HEK293 (cell line): ENCODE data around the gene NOS2.

ENCODE experiments used
- TCF7L2 ChIP-seq: IDR thresholded peaks from 2 replicates; pipeline ENCODE4 v1.6.1; 2011; ENCODE audit warnings: low read depth, mild to moderate bottlenecking, inconsistent platforms, low read length, moderate library complexity, borderline replicate concordance
- ZNF670 ChIP-seq: fragments of 450-650 bp; formaldehyde crosslinking; IDR thresholded peaks from 2 replicates; pipeline ENCODE4 v1.5.1; 2016; ENCODE audit warnings: missing biosample characterization, missing genetic modification characterization, low read depth
- ZNF791 ChIP-seq: fragments of 450-650 bp; formaldehyde crosslinking; IDR thresholded peaks from 2 replicates; pipeline ENCODE4 v1.5.1; 2016; ENCODE audit warnings: missing biosample characterization, missing genetic modification characterization
- TF ChIP-seq, protein P1 (sequence below): fragments of 450-650 bp; formaldehyde crosslinking; IDR thresholded peaks from 2 replicates; pipeline ENCODE4 v1.5.1; 2016; ENCODE audit warnings: missing biosample characterization, missing genetic modification characterization
- TF ChIP-seq, protein P2 (sequence below): fragments of 450-650 bp; formaldehyde crosslinking; IDR thresholded peaks from 2 replicates; pipeline ENCODE4 v1.5.1; 2016; ENCODE audit warnings: missing biosample characterization, missing genetic modification characterization, low read depth
- TF ChIP-seq, protein P3 (sequence below): fragments of 450-650 bp; formaldehyde crosslinking; IDR thresholded peaks from 2 replicates; pipeline ENCODE4 v1.5.1; 2017; ENCODE audit warnings: missing biosample characterization, missing genetic modification characterization

GRCh38 chr17:27743281-27743885 is 56.9 kb downstream of the NOS2 start:
- TF ChIP-seq ZNF791 (tag by site-specific recombination) (no peak), TCF7L2 (no peak), ZNF670 (tag by site-specific recombination) (no peak)
- TF ChIP-seq, protein P1, sequence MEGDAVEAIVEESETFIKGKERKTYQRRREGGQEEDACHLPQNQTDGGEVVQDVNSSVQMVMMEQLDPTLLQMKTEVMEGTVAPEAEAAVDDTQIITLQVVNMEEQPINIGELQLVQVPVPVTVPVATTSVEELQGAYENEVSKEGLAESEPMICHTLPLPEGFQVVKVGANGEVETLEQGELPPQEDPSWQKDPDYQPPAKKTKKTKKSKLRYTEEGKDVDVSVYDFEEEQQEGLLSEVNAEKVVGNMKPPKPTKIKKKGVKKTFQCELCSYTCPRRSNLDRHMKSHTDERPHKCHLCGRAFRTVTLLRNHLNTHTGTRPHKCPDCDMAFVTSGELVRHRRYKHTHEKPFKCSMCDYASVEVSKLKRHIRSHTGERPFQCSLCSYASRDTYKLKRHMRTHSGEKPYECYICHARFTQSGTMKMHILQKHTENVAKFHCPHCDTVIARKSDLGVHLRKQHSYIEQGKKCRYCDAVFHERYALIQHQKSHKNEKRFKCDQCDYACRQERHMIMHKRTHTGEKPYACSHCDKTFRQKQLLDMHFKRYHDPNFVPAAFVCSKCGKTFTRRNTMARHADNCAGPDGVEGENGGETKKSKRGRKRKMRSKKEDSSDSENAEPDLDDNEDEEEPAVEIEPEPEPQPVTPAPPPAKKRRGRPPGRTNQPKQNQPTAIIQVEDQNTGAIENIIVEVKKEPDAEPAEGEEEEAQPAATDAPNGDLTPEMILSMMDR (tag by site-specific recombination), result no peak
- TF ChIP-seq, protein P2, sequence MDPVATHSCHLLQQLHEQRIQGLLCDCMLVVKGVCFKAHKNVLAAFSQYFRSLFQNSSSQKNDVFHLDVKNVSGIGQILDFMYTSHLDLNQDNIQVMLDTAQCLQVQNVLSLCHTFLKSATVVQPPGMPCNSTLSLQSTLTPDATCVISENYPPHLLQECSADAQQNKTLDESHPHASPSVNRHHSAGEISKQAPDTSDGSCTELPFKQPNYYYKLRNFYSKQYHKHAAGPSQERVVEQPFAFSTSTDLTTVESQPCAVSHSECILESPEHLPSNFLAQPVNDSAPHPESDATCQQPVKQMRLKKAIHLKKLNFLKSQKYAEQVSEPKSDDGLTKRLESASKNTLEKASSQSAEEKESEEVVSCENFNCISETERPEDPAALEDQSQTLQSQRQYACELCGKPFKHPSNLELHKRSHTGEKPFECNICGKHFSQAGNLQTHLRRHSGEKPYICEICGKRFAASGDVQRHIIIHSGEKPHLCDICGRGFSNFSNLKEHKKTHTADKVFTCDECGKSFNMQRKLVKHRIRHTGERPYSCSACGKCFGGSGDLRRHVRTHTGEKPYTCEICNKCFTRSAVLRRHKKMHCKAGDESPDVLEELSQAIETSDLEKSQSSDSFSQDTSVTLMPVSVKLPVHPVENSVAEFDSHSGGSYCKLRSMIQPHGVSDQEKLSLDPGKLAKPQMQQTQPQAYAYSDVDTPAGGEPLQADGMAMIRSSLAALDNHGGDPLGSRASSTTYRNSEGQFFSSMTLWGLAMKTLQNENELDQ, result no peak
- TF ChIP-seq, protein P3, sequence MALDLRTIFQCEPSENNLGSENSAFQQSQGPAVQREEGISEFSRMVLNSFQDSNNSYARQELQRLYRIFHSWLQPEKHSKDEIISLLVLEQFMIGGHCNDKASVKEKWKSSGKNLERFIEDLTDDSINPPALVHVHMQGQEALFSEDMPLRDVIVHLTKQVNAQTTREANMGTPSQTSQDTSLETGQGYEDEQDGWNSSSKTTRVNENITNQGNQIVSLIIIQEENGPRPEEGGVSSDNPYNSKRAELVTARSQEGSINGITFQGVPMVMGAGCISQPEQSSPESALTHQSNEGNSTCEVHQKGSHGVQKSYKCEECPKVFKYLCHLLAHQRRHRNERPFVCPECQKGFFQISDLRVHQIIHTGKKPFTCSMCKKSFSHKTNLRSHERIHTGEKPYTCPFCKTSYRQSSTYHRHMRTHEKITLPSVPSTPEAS (tag by site-specific recombination), result no peak
